ENCODE measurements around the gene USP10.

USP10 gene

GRCh38 chr16:84828322-84828721 is 128.5 kb downstream of the USP10 start:
- H3K27ac ChIP-seq, result no peak overlapping the region
- no peak for TF ChIP-seq CTCF (conservative IDR thresholded peaks at IDR 0.05)
